Putamen (tissue), 1 donor: ENCODE results near the gene ZNF157.

Source experiments
- DNase-seq: peaks from one replicate; pipeline ENCODE4 v3.0.0-alpha.2; 2016; ENCODE audit warnings: low spot score

ZNF157 gene

GRCh38 chrX:47447607-47448006, 77.2 kb downstream of the ZNF157 start:
- DNase-seq: no peak

- no peak for DNase-seq
These were observed 77.9 kb downstream of the ZNF157 start for GRCh38 chrX:47448165-47448806.

- peak; percentile 32 for DNase-seq
These were observed 81.7 kb downstream of the ZNF157 start for GRCh38 chrX:47452112-47452511.

- no peak for DNase-seq
These were observed 85.7 kb downstream of the ZNF157 start for GRCh38 chrX:47456080-47456479.

- no peak for DNase-seq
These were observed 88.2 kb downstream of the ZNF157 start for GRCh38 chrX:47458528-47458927.

GRCh38 chrX:47460561-47460960, 90.2 kb downstream of the ZNF157 start:
- DNase-seq: no peak
